Endodermal cell (in vitro differentiated cells): ENCODE measurements around the gene NEDD9. TPM values are rescaled to one million over a fixed set of nuclear protein-coding genes. Genes with fewer than 3 reads are reported as not detected.

Experiments used
- DNase-seq: peaks from one replicate; pipeline ENCODE4 v3.0.0-alpha.2; 2017
- H3K27ac ChIP-seq: 2 replicates; pipeline ENCODE4 v1.5.1; 2013; ENCODE audit warnings: mild to moderate bottlenecking, low read depth, low read length, moderate library complexity
- H3K27me3 ChIP-seq: 2 replicates; pipeline ENCODE4 v1.6.1; 2013; ENCODE audit warnings: mild to moderate bottlenecking, low read length, moderate library complexity; ENCODE audit not compliant: insufficient read depth, control insufficient read depth, poor library complexity, severe bottlenecking
- H3K36me3 ChIP-seq: 2 replicates; pipeline ENCODE4 v1.7.0; 2013; ENCODE audit warnings: mild to moderate bottlenecking, low read length, moderate library complexity; ENCODE audit not compliant: control insufficient read depth, insufficient read depth
- H3K4me1 ChIP-seq: one replicate; pipeline ENCODE4 v1.7.0; 2013; ENCODE audit warnings: low read length; ENCODE audit not compliant: control insufficient read depth, insufficient read depth
- H3K4me3 ChIP-seq: 2 replicates; pipeline ENCODE4 v1.5.1; 2013; ENCODE audit warnings: mild to moderate bottlenecking, low read length, moderate library complexity
- H3K9ac ChIP-seq: 2 replicates; pipeline ENCODE4 v1.6.1; 2013; ENCODE audit warnings: mild to moderate bottlenecking, low read length, moderate library complexity; ENCODE audit not compliant: poor library complexity, severe bottlenecking; ENCODE audit errors: extremely low read depth
- H3K9me3 ChIP-seq: 2 replicates; pipeline ENCODE4 v1.6.1; 2013; ENCODE audit warnings: mild to moderate bottlenecking, low read length, moderate library complexity; ENCODE audit not compliant: control insufficient read depth
- H3K27ac Mint-ChIP-seq: 2 replicates; pipeline ENCODE4 v1.8.0; 2020; ENCODE audit warnings: mixed read lengths
- H3K27me3 Mint-ChIP-seq: 2 replicates; pipeline ENCODE4 v1.8.0; 2021; ENCODE audit warnings: mild to moderate bottlenecking, mixed read lengths; ENCODE audit not compliant: insufficient read depth
- H3K36me3 Mint-ChIP-seq: 2 replicates; pipeline ENCODE4 v1.8.0; 2020; ENCODE audit warnings: low read depth, mixed read lengths
- H3K4me1 Mint-ChIP-seq: 2 replicates; pipeline ENCODE4 v1.8.0; 2020; ENCODE audit warnings: mixed read lengths
- H3K4me3 Mint-ChIP-seq: 2 replicates; pipeline ENCODE4 v1.8.0; 2020; ENCODE audit warnings: mild to moderate bottlenecking, moderate library complexity, mixed read lengths
- H3K9me3 Mint-ChIP-seq: 2 replicates; pipeline ENCODE4 v1.8.0; 2020; ENCODE audit warnings: mild to moderate bottlenecking, mixed read lengths
- CTCF ChIP-seq: fragments of 200-600 bp; sonication (generic); conservative IDR thresholded peaks from 2 replicates; pipeline ENCODE4 v1.5.0; 2021; ENCODE audit warnings: antibody characterized with exemption, mild to moderate bottlenecking
- WGBS, 2 experiments: methylation state at CpG; one replicate each; pipeline versions ENCODE4 v1.1.5 to v1.1.7; 2013; ENCODE audit warnings: missing lambda C conversion rate in 2 of 2, mixed read lengths in 1 of 2; ENCODE audit not compliant: insufficient coverage in 1 of 2, insufficient read length in 1 of 2; 5-methylcytosine and 5-hydroxymethylcytosine counted together
- total RNA-seq, 2 donors: library from RNA; stranded (reverse); fragmentation: NEBNext Ultra II Directional in 1 of 2; extraction: Animal tissue kit (Norgen Biotek cat#: 25700) in 1 of 2; gene quantifications; 2 replicates in 1 of 2; 3 replicates in 1 of 2; pipeline ENCODE4 v1.2.1, GENCODE V29; 2021

The NEDD9 gene
- total RNA-seq, 2 donors from 2014 or later = 1.7 to 7.4 TPM

GRCh38 chr6:11163932-11164331 lies 68.5 kb downstream of the NEDD9 start:
- H3K9ac ChIP-seq = no peak overlapping the region
- H3K4me1 ChIP-seq = no peaks in the 10 kb centered on the region
- TF ChIP-seq CTCF = no peak
- Mint-ChIP-seq H3K27me3 (no peaks in the 10 kb centered on the region), H3K9me3 (no peaks in the 10 kb centered on the region), H3K36me3 (no peaks in the 10 kb centered on the region), H3K4me1 (peaks cover 2% of the 10 kb centered on the region), H3K4me3 (no peak overlapping the region), H3K27ac (no peak overlapping the region)
- no peaks in the 10 kb centered on the region for H3K27me3 ChIP-seq
- no peaks in the 10 kb centered on the region for H3K36me3 ChIP-seq
- DNase-seq = no peak
- WGBS, 2 experiments = 89% methylated on average over 2 of the region's 2 CpGs; no CpG with 5 or more reads in 1 of the 2 experiments
- H3K4me3 ChIP-seq = no peak overlapping the region
- no peaks in the 10 kb centered on the region for H3K9me3 ChIP-seq
- no peak overlapping the region for H3K27ac ChIP-seq

GRCh38 chr6:11162262-11162661 lies 70.2 kb downstream of the NEDD9 start:
- no peak for DNase-seq
- Mint-ChIP-seq H3K36me3 (no peaks in the 10 kb centered on the region), H3K9me3 (no peaks in the 10 kb centered on the region), H3K4me3 (no peak overlapping the region), H3K27ac (no peak overlapping the region), H3K27me3 (no peaks in the 10 kb centered on the region), H3K4me1 (peaks cover 2% of the 10 kb centered on the region)
- Histone ChIP-seq H3K9ac (no peak overlapping the region), H3K27ac (peak overlapping the region; percentile 87), H3K27me3 (no peaks in the 10 kb centered on the region), H3K4me3 (no peak overlapping the region), H3K4me1 (no peaks in the 10 kb centered on the region), H3K9me3 (no peaks in the 10 kb centered on the region), H3K36me3 (no peaks in the 10 kb centered on the region)
- TF ChIP-seq CTCF = no peak
- WGBS, 2 experiments = 94 to 96% methylated on average over 3 of the region's 3 CpGs

- WGBS, 2 experiments = 83 to 89% methylated on average over 8 to 9 of the region's 9 CpGs
- no peak for TF ChIP-seq CTCF
- Mint-ChIP-seq H3K36me3 (no peaks in the 10 kb centered on the region), H3K4me1 (peaks cover 2% of the 10 kb centered on the region), H3K27ac (no peak overlapping the region), H3K9me3 (no peaks in the 10 kb centered on the region), H3K4me3 (no peak overlapping the region), H3K27me3 (no peaks in the 10 kb centered on the region)
- H3K4me1 ChIP-seq = no peaks in the 10 kb centered on the region
- DNase-seq = no peak
- H3K9ac ChIP-seq = no peak overlapping the region
- no peaks in the 10 kb centered on the region for H3K36me3 ChIP-seq
- H3K4me3 ChIP-seq = no peak overlapping the region
- no peaks in the 10 kb centered on the region for H3K9me3 ChIP-seq
- H3K27ac ChIP-seq = peak overlapping the region; percentile 87
- no peaks in the 10 kb centered on the region for H3K27me3 ChIP-seq
These were observed 71.2 kb downstream of the NEDD9 start for GRCh38 chr6:11161031-11161956.
